Activated CD8-positive, alpha-beta memory T cell treated with anti-CD3 and anti-CD28 coated beads, Interleukin-2, amount 50 U/mL, for 48 hours (primary cell): ENCODE results near the gene PVR.
"Not testable (repeated sequence)": the region's sequence is repeated elsewhere in the genome, so short reads cannot be mapped to it uniquely, and the experiment has no call there.

ENCODE experiments used
- DNase-seq: peaks from one replicate; pipeline ENCODE4 v3.0.0-alpha.2; 2020

PVR gene

GRCh38 chr19:44646049-44646416 lies 2.3 kb downstream of the PVR start:
- no peak for DNase-seq

GRCh38 chr19:44647144-44647543 lies 3.4 kb downstream of the PVR start:
- no peak for DNase-seq

DNA sequence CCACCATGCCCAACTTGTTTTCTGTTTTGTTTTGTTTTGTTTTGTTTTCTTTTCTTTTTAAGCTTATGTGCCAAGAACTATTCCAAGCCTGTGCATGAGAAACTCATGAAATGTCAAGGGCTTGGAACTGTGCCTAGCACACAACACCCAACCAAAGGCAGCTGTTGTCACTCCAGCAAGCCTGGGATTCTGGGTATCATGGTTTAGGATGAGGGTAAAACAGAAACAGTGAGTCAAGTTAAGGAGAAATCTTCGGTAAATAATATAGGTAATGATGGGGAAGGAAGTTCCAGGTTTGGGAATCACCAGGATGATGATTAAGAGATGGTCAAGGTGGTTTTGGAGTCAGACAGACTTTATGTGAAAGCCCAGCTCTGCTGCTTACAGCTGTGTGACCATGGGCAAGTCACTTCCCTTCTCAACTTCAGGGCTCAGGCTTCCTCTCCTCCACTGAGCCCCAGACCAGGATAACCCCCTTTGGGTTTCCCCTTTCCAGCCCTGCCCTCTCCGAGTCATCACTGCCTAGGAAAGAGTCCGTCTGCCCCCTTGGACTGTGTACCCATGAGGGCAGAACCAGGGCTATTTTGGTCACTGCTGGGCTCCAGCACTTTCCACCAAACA lies 5.0 kb downstream of the PVR start:
- DNase-seq: no peak

GRCh38 chr19:44649578-44650145 lies 6.0 kb downstream of the PVR start:
- DNase-seq: no peak

DNA sequence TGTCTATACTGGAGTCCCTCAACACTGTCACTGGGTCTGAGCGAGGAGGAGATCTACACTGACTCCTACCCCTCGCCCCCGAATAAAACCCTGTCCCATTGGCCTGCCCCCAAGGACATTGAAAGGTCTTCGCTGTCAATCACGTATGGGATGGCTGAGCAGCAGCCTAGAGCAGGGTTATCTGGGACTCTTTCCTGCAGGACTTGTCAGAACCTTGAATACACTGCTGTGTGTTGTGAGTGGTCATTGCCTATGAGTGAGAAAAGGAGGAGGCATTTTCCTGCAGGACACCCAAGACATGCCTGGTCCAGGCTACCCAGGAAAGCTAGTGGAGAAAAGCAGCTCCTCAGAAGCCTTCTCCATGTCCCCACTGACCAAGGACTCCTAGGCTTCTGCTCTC lies 9.6 kb downstream of the PVR start:
- no peak for DNase-seq

DNA sequence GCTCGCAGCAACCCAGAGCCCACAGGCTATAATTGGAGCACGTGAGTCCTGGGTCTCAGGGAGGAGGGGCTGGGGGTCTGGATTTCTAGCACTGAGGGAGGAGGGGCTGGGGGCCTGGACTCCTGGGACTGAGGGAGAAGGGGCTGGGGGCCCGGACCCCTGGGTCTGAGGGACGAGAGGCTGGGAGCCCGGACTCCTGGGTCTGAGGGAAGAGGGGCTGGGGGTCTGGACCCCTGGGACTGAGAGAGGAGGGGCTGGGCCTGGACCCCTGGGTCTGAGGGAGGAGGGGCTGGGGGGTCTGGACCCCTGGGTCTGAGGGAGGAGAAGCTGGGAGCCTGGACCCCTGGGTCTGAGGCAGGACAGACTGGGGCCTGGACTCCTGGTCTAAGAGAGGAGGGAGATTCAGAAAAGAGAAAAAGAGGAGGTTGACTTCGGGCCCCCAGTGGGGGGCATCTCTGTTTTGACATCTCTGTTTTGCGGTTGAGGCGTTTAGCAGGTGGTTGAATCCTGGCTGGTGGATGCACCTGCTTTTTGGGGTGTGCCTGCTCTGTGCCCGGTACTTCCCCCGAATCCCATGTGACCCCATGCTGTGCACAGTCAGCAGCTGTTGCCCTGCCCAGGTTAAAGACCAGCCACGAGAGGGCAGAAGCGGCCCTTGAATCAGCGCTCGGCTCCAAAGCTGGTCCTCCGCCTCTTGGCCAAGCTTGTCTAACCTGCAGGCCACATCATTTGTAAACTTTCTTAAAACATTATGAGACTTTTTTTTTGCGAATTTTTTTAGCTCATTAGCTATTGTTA lies 10.5 kb downstream of the PVR start:
- peak; percentile 81 for DNase-seq

GRCh38 chr19:44657211-44657921 lies 13.7 kb downstream of the PVR start:
- DNase-seq: peak; percentile 88

GRCh38 chr19:44658069-44658733 lies 14.5 kb downstream of the PVR start:
- no peak for DNase-seq

- DNase-seq: no peak
Observed at GRCh38 chr19:44660081-44660480, 16.4 kb downstream of the PVR start.

- DNase-seq: no peak
Observed at GRCh38 chr19:44661205-44661604, 17.5 kb downstream of the PVR start.

GRCh38 chr19:44661904-44662303 lies 18.2 kb downstream of the PVR start:
- no peak for DNase-seq

DNA sequence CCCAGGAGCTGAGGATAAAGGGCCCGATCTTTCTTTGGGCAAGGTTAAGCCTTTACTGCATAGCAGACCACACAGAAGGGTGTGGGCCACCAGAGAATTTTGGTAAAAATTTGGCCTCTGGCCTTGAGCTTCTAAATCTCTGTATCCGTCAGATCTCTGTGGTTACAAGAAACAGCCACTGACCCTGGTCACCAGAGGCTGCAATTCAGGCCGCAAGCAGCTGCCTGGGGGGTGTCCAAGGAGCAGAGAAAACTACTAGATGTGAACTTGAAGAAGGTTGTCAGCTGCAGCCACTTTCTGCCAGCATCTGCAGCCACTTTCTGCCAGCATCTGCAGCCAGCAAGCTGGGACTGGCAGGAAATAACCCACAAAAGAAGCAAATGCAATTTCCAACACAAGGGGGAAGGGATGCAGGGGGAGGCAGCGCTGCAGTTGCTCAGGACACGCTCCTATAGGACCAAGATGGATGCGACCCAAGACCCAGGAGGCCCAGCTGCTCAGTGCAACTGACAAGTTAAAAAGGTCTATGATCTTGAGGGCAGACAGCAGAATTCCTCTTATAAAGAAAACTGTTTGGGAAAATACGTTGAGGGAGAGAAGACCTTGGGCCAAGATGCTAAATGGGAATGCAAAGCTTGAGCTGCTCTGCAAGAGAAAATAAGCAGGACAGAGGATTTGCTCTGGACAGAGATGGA lies 19.1 kb downstream of the PVR start:
- no peak for DNase-seq

GRCh38 chr19:44663996-44664395 lies 20.3 kb downstream of the PVR start:
- DNase-seq: no peak

DNA sequence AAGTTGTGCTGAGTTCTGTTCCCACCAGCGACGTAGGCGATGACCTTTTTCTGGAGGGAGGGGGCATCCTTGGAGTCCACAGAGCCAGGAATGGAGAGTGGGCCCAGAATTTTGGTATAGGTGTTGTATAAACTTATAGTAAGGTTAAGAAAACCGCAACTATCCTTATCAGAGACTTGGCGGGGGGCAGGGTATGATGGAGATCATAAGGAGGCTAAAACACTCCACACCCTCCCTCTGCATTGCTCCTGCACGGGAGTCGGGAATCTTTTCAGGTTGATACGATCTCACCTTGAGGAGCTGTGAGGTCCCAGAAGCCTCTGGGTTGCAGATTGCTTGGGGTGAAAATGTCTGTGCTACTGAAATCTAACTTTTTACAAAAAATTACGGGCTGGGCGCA lies 21.3 kb downstream of the PVR start:
- no peak for DNase-seq

DNA sequence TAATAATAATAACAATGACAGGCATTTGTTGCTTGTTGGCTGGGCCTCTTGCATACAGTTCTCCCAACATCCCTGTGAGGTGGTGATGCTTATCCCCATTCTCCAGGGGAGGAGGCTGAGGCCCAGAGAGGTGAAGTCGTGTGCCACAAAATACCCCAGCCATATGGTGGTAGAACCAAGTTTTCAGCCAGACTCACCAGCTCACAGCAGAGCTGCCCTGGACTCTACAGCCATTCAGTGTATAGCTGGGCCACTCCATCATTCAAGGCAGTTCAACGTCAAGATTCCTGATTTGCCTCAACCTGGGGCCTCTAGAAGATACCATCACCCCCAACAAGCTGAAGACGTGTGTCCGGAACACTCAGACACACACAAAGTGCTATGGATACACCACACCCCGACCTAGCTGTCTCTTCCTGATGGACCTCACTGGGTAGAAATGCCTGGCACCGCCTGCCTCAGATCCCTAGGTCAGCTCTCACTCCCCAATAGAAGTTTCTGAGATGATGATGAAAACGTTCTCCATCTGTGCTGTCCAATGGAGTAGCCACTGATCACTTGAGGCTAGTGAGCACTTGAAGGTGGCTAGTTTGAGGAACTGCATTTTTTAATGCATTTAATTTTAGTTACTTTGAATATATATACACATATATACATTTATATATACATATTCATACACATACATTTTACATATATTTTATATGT lies 23.3 kb downstream of the PVR start:
- no peak for DNase-seq

GRCh38 chr19:44668985-44669764 lies 25.5 kb downstream of the PVR start:
- DNase-seq: no peak

GRCh38 chr19:44670027-44670426 lies 26.3 kb downstream of the PVR start:
- not testable (repeated sequence) for DNase-seq

GRCh38 chr19:44671400-44671799 lies 27.7 kb downstream of the PVR start, which contains the start of gene CEACAM19:
TSS of gene CEACAM19 (plus strand) at chr19:44671482. CDS start at chr19:44671932, 450 bp downstream.
- DNase-seq: no peak

DNA sequence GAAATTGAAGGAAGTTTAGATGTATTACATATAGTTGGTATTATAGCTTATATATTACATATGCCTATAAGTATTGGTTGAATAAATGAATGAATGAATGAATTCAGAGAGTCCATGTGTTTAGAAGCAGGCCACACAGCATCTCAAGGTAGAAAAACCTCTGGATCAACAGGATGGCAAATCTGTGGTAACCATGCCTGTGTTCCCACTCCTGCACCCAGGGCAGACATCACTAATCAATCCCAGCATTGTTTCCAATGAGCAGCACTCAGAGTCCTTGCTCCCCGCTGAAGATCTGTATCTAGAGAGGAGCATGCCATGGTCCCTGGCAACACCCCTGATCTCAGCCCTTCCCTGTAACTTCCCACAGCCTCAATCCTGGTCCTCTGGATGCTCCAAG lies 28.5 kb downstream of the PVR start:
- DNase-seq: no peak

DNA sequence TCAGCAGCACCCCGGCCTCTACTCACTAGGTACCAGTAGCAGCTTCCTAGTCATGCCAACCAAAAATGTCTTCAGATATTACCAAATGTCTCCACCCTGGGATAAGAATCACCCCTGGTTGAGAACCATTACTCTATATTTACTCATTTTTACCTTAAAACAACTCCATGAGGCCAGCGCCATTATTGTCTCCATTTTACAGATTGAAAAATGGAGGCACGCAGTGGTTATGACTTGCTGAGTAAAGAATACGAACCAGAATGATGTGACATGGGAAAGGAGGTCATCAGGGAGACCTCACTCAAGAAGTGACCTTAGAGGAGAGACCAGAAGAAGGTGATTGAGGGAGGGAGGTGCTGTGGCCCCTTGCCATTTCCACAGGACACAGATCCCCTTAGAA lies 29.8 kb downstream of the PVR start:
- no peak for DNase-seq

- no peak for DNase-seq
Observed at GRCh38 chr19:44675521-44675920, 31.8 kb downstream of the PVR start.
